Activated CD4-positive, alpha-beta memory T cell treated with anti-CD3 and anti-CD28 coated beads for 36 hours (primary cell): ENCODE data around the gene UTP18. TPM values are rescaled to one million over a fixed set of nuclear protein-coding genes. Genes with fewer than 3 reads are reported as not detected.
"Not testable (repeated sequence)": the region's sequence is repeated elsewhere in the genome, so short reads cannot be mapped to it uniquely, and the experiment has no call there.

Experiments
- CTCF ChIA-PET: fragments of 350-600 bp; sonication (Branson Sonifier 250); formaldehyde crosslinking; loops from one replicate; lab custom pipeline; 2021; ENCODE audit warnings: antibody characterized with exemption, inconsistent platforms; lab: Charles Lee
- POLR2A ChIA-PET: fragments of 350-600 bp; sonication (Branson Sonifier 250); formaldehyde crosslinking; loops from one replicate; lab custom pipeline; 2021; ENCODE audit warnings: antibody characterized with exemption; lab: Charles Lee
- DNase-seq: peaks from one replicate; pipeline ENCODE4 v3.0.0-alpha.2; 2020
- H3K27ac Mint-ChIP-seq: one replicate; pipeline ENCODE4 v1.8.0; 2021; ENCODE audit warnings: mixed read lengths
- H3K27me3 Mint-ChIP-seq: one replicate; pipeline ENCODE4 v1.8.0; 2021; ENCODE audit warnings: mixed read lengths
- H3K36me3 Mint-ChIP-seq: one replicate; pipeline ENCODE4 v1.8.0; 2021; ENCODE audit warnings: mixed read lengths
- H3K4me1 Mint-ChIP-seq: one replicate; pipeline ENCODE4 v1.8.0; 2021; ENCODE audit warnings: low read depth, mixed read lengths
- H3K4me3 Mint-ChIP-seq: one replicate; pipeline ENCODE4 v1.8.0; 2021; ENCODE audit warnings: mild to moderate bottlenecking, mixed read lengths
- H3K9me3 Mint-ChIP-seq: one replicate; pipeline ENCODE4 v1.8.0; 2021; ENCODE audit warnings: mixed read lengths
- intact Hi-C: fragments of 100-400 bp; cut with micrococcal nuclease; formaldehyde crosslinking; loops from one replicate; pipeline ENCODE4 v1.15.1; 2023
- total RNA-seq, 2 experiments: library from RNA; stranded (reverse); gene quantifications; one replicate each; pipeline ENCODE4 v1.2.3, GENCODE V29; 2021

UTP18 gene
- total RNA-seq, 2 experiments from 2014 or later, result 65.5 to 68.5 TPM

- no peak overlapping the region for H3K27ac Mint-ChIP-seq
- ChIA-PET CTCF (interaction anchor here (0.7 to 1.5 kb wide), 7 partner anchors 24 to 412 kb away, joined by 3 to 15 read pairs (median 3); no protein-coding TSS in a partner anchor), POLR2A (interaction anchor here (0.5 kb wide), 1 partner anchor 174 kb away, joined by 4 read pairs; no protein-coding TSS in a partner anchor)
- intact Hi-C loops, result loop anchor here (2.0 kb wide), 1 partner anchor 238 kb away; no protein-coding TSS in a partner anchor
- no peak for DNase-seq
- H3K4me1 Mint-ChIP-seq, result no peaks in the 10 kb centered on the region
- H3K9me3 Mint-ChIP-seq, result no peaks in the 10 kb centered on the region
- H3K27me3 Mint-ChIP-seq, result no peaks in the 10 kb centered on the region
- peaks cover 20% of the 10 kb centered on the region for H3K36me3 Mint-ChIP-seq
- no peak overlapping the region for H3K4me3 Mint-ChIP-seq
These were observed 38.4 kb downstream of the UTP18 start for GRCh38 chr17:51298508-51299371.

GRCh38 chr17:51299859-51300258 is 39.5 kb downstream of the UTP18 start:
- Mint-ChIP-seq H3K4me1 (no peaks in the 10 kb centered on the region), H3K27ac (no peak overlapping the region), H3K9me3 (peaks cover under 1% of the 10 kb centered on the region), H3K27me3 (no peaks in the 10 kb centered on the region), H3K36me3 (peaks cover 14% of the 10 kb centered on the region), H3K4me3 (no peak overlapping the region)
- intact Hi-C loops, result loop anchor here (2.0 kb wide), 1 partner anchor 237 kb away; no protein-coding TSS in a partner anchor
- ChIA-PET CTCF (interaction anchor here (0.7 to 1.1 kb wide), 3 partner anchors 27 to 411 kb away, joined by 3 read pairs; no protein-coding TSS in a partner anchor), POLR2A (no interaction called here)
- DNase-seq, result no peak

- Mint-ChIP-seq H3K27ac (no peak overlapping the region), H3K4me1 (no peaks in the 10 kb centered on the region), H3K36me3 (peaks cover 4% of the 10 kb centered on the region), H3K27me3 (no peaks in the 10 kb centered on the region), H3K9me3 (peaks cover 36% of the 10 kb centered on the region), H3K4me3 (no peak overlapping the region)
- ChIA-PET POLR2A (no interaction called here), CTCF (no interaction called here)
- intact Hi-C loops, result no loop called here
- no peak for DNase-seq
These were observed 44.8 kb downstream of the UTP18 start for GRCh38 chr17:51305182-51305581.

GRCh38 chr17:51312003-51312402 is 51.7 kb downstream of the UTP18 start:
- H3K36me3 Mint-ChIP-seq, H3K27ac Mint-ChIP-seq, DNase-seq, POLR2A ChIA-PET, H3K27me3 Mint-ChIP-seq, H3K4me3 Mint-ChIP-seq, intact Hi-C loops, H3K4me1 Mint-ChIP-seq: not testable (repeated sequence)
- CTCF ChIA-PET, result interaction anchor here (1.5 kb wide), 1 partner anchor 11 kb away, joined by 3 read pairs; no protein-coding TSS in a partner anchor
- H3K9me3 Mint-ChIP-seq, result peaks cover 37% of the 10 kb centered on the region

- POLR2A ChIA-PET, result interaction anchor here (0.7 kb wide), 1 partner anchor 22 kb away, joined by 5 read pairs; no protein-coding TSS in a partner anchor
These were observed 58.8 kb downstream of the UTP18 start for GRCh38 chr17:51319186-51319585.

GRCh38 chr17:51322390-51323029 is 62.2 kb downstream of the UTP18 start:
- peaks cover 14% of the 10 kb centered on the region for H3K9me3 Mint-ChIP-seq
- POLR2A ChIA-PET, result no interaction called here
- no peaks in the 10 kb centered on the region for H3K4me1 Mint-ChIP-seq
- CTCF ChIA-PET, result interaction anchor here (0.8 to 1.6 kb wide), 2 partner anchors 10 to 25 kb away, joined by 3 to 4 read pairs; no protein-coding TSS in a partner anchor
- peaks cover 1% of the 10 kb centered on the region for H3K36me3 Mint-ChIP-seq
- DNase-seq, result no peak
- H3K27me3 Mint-ChIP-seq, result peaks cover 1% of the 10 kb centered on the region
- intact Hi-C loops, result loop anchor here (5.0 kb wide), 1 partner anchor 215 kb away; no protein-coding TSS in a partner anchor
- H3K4me3 Mint-ChIP-seq, result no peak overlapping the region
- no peak overlapping the region for H3K27ac Mint-ChIP-seq

More at GRCh38 chr17:51319186-51319585, 58.8 kb downstream of the UTP18 start:
- DNase-seq, result no peak
- CTCF ChIA-PET, result no interaction called here
- Mint-ChIP-seq H3K27me3 (no peaks in the 10 kb centered on the region), H3K4me1 (no peaks in the 10 kb centered on the region), H3K9me3 (peaks cover 19% of the 10 kb centered on the region), H3K4me3 (no peak overlapping the region), H3K36me3 (peaks cover 1% of the 10 kb centered on the region), H3K27ac (no peak overlapping the region)
- intact Hi-C loops, result no loop called here

GRCh38 chr17:51325471-51325870 is 65.1 kb downstream of the UTP18 start:
- peaks cover 5% of the 10 kb centered on the region for H3K27me3 Mint-ChIP-seq
- H3K4me3 Mint-ChIP-seq, result no peak overlapping the region
- H3K36me3 Mint-ChIP-seq, result no peaks in the 10 kb centered on the region
- CTCF ChIA-PET, result no interaction called here
- DNase-seq, result no peak
- intact Hi-C loops, result no loop called here
- H3K9me3 Mint-ChIP-seq, result no peaks in the 10 kb centered on the region
- POLR2A ChIA-PET, result no interaction called here
- no peak overlapping the region for H3K27ac Mint-ChIP-seq
- no peaks in the 10 kb centered on the region for H3K4me1 Mint-ChIP-seq

- H3K9me3 Mint-ChIP-seq, H3K36me3 Mint-ChIP-seq, DNase-seq, H3K27me3 Mint-ChIP-seq, H3K4me3 Mint-ChIP-seq, POLR2A ChIA-PET, H3K27ac Mint-ChIP-seq, CTCF ChIA-PET, intact Hi-C loops, H3K4me1 Mint-ChIP-seq: not testable (repeated sequence)
These were observed 70.6 kb downstream of the UTP18 start for GRCh38 chr17:51330861-51331503.

- H3K27me3 Mint-ChIP-seq, result peaks cover 1% of the 10 kb centered on the region
- intact Hi-C loops, result no loop called here
- no peak overlapping the region for H3K27ac Mint-ChIP-seq
- POLR2A ChIA-PET, result no interaction called here
- H3K4me3 Mint-ChIP-seq, result no peak overlapping the region
- H3K9me3 Mint-ChIP-seq, result no peaks in the 10 kb centered on the region
- no peak for DNase-seq
- no peaks in the 10 kb centered on the region for H3K4me1 Mint-ChIP-seq
- no peaks in the 10 kb centered on the region for H3K36me3 Mint-ChIP-seq
- CTCF ChIA-PET, result no interaction called here
These were observed 74.8 kb downstream of the UTP18 start for GRCh38 chr17:51335006-51335590.

- intact Hi-C loops, result no loop called here
- Mint-ChIP-seq H3K36me3 (no peaks in the 10 kb centered on the region), H3K27ac (no peak overlapping the region), H3K4me1 (no peaks in the 10 kb centered on the region), H3K9me3 (no peaks in the 10 kb centered on the region), H3K4me3 (no peak overlapping the region), H3K27me3 (peaks cover 3% of the 10 kb centered on the region)
- ChIA-PET CTCF (interaction anchor here (1.0 kb wide), 1 partner anchor 126 kb away, joined by 3 read pairs; no protein-coding TSS in a partner anchor), POLR2A (no interaction called here)
- DNase-seq, result no peak
These were observed 75.8 kb downstream of the UTP18 start for GRCh38 chr17:51335883-51336822.

- POLR2A ChIA-PET, result no interaction called here
- CTCF ChIA-PET, result interaction anchor here (0.7 kb wide), 1 partner anchor 156 kb away, joined by 3 read pairs; no protein-coding TSS in a partner anchor
- no peak for DNase-seq
These were observed 81.1 kb downstream of the UTP18 start for GRCh38 chr17:51341457-51341856.

More at GRCh38 chr17:51341457-51341856, 81.1 kb downstream of the UTP18 start:
- Mint-ChIP-seq H3K4me1 (no peaks in the 10 kb centered on the region), H3K27me3 (peaks cover 3% of the 10 kb centered on the region), H3K36me3 (no peaks in the 10 kb centered on the region), H3K4me3 (no peak overlapping the region), H3K9me3 (no peaks in the 10 kb centered on the region), H3K27ac (no peak overlapping the region)
- intact Hi-C loops, result no loop called here
